Pancreas (tissue), 10 donors: ENCODE data around the gene KCNH5. TPM values are rescaled to one million over a fixed set of nuclear protein-coding genes. Genes with fewer than 3 reads are reported as not detected.

Experiments
- ATAC-seq, 4 donors: fragments of 200-7000 bp; cut with Tn5 transposase; one replicate each; pipeline versions ENCODE4 v1.8.0 to v1.9.1; 2020; ENCODE audit warnings: mild to moderate bottlenecking in 4 of 4, moderate library complexity in 4 of 4
- DNase-seq, 6 donors: peaks; one replicate each; pipeline ENCODE4 v3.0.0-alpha.2; 2020
- FAIRE-seq: peaks from 2 replicates; lab custom pipeline; 2012; peaks lifted over from hg19 to GRCh38; lab: Jason Lieb, UNC
- H3K27ac ChIP-seq, 4 donors: fragments of 200-600 bp; sonication (generic); 1 replicate in 3 of 4; 2 replicates in 1 of 4; pipeline versions ENCODE4 v1.5.0 to v1.8.0; 2020
- H3K27me3 ChIP-seq, 4 donors: fragments of 200-600 bp; one replicate each; pipeline ENCODE4 v1.8.0; 2021
- H3K36me3 ChIP-seq, 3 donors: fragments of 200-600 bp; sonication (generic) in 1 of 3; one replicate each; pipeline versions ENCODE4 v1.5.0 to v1.8.0; 2020 to 2021
- H3K4me1 ChIP-seq, 3 donors: fragments of 200-600 bp; one replicate each; pipeline ENCODE4 v1.8.0; 2021
- H3K4me3 ChIP-seq, 4 donors: fragments of 200-600 bp; sonication (generic) in 2 of 4; one replicate each; pipeline versions ENCODE4 v1.5.0 to v1.8.0; 2020 to 2021
- H3K9me3 ChIP-seq, 4 donors: fragments of 200-600 bp; one replicate each; pipeline ENCODE4 v1.8.0; 2021
- WGBS, 2 donors: extraction: QIAGEN DNeasy Blood & Tissue Kit; methylation state at CpG; one replicate each; pipeline ENCODE4 v1.1.7; 2013; 5-methylcytosine and 5-hydroxymethylcytosine counted together
- intact Hi-C, 3 donors: fragments of 100-400 bp; cut with DNase I; formaldehyde crosslinking; loops; one replicate each; pipeline versions ENCODE4 v1.11.1 to v1.14.2; 2022
- polyA plus RNA-seq, 2 donors: library from polyadenylated mRNA; stranded (reverse); fragments of 200-250 nt; gene quantifications; one replicate each; pipeline ENCODE4 v1.2.3, GENCODE V29; 2013
- total RNA-seq, 6 donors: library from RNA; stranded (reverse); fragmentation: NEBNext Ultra II Directional in 4 of 6; extraction: Animal tissue kit (Norgen Biotek cat#: 25700) in 4 of 6; gene quantifications; one replicate each; pipeline versions ENCODE4 v1.2.1 to v1.2.4, GENCODE V29; 2021 to 2023
- TF ChIP-seq, protein P1 (sequence below), 4 donors: fragments of 200-600 bp; sonication (generic) in 3 of 4; IDR thresholded peaks; one replicate each; pipeline versions ENCODE4 v1.5.0 to v1.8.0; 2021; ENCODE audit warnings: antibody characterized with exemption in 4 of 4
- donor health status: healthy with polysubstance abuse.
- donor health status: DM: no; HTN: no; CAD: no; lungs with moderate emphysema.
- donor health status: DM: no; HTN: no; CAD: no.
- donor health status: control.
- donor health status: control.
- donor health status: Bipolar disorder and iron deficiency.
- donor health status: DM: yes; HTN: yes; CAD: no.
- donor health status: DM: no; HTN: no; CAD: no.
- donor health status: DM: no; HTN: no; CAD: no.
- donor health status: DM: yes; HTN: yes; CAD: no.

The KCNH5 gene
- total and polyA plus RNA-seq, 8 donors, result not detected

DNA sequence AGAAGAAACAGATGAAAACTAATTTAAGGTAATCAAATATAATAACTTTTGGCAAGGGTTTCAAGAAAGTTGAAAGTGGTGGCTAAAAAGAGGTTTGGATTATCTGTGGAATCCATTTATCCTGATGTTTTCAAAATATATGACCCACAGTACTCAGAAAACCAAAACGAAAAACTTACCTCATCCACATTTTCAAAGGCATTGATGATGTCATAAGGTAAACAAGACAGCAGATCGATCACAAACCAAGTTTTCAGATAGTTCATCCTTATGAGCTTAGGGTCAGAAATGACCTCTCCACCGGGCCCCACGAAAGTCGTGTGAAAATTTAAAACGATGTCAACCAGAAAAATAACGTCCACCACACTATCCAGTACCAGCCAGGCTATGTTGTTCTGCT, 64.6 kb downstream of the KCNH5 start:
- FAIRE-seq (no peak), ATAC-seq (no peak), DNase-seq (no peak)
- Histone ChIP-seq H3K9me3 (no peaks in the 10 kb centered on the region), H3K27me3 (no peaks in the 10 kb centered on the region), H3K27ac (no peak overlapping the region), H3K4me1 (no peaks in the 10 kb centered on the region), H3K4me3 (no peak overlapping the region), H3K36me3 (no peaks in the 10 kb centered on the region)
- TF ChIP-seq, protein P1, sequence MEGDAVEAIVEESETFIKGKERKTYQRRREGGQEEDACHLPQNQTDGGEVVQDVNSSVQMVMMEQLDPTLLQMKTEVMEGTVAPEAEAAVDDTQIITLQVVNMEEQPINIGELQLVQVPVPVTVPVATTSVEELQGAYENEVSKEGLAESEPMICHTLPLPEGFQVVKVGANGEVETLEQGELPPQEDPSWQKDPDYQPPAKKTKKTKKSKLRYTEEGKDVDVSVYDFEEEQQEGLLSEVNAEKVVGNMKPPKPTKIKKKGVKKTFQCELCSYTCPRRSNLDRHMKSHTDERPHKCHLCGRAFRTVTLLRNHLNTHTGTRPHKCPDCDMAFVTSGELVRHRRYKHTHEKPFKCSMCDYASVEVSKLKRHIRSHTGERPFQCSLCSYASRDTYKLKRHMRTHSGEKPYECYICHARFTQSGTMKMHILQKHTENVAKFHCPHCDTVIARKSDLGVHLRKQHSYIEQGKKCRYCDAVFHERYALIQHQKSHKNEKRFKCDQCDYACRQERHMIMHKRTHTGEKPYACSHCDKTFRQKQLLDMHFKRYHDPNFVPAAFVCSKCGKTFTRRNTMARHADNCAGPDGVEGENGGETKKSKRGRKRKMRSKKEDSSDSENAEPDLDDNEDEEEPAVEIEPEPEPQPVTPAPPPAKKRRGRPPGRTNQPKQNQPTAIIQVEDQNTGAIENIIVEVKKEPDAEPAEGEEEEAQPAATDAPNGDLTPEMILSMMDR (IDR thresholded peaks at IDR 0.05), result no peak
- intact Hi-C loops, result no loop called here
- 58 to 70% methylated on average over 7 of the region's 7 CpGs for WGBS, 2 donors

DNA sequence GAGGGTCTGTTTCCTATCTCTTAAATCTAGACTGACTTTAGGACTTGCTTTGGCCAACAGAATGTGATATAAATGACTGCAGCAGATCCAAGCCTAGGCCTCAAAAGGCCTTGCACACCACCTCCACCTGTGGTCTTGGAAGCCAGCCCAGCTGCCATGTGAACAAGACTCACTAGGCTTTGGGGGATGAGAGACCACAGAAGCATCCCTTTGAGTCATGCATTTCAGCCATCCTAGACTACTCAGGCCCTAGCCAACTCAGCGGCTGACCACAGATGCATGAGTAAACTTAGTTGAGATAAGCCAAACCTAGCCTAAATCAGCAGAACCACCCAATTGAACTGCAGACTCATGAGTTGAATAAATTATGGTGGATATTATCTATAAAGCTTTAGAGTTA, 87.7 kb downstream of the KCNH5 start:
- ATAC-seq (peak in 1 of 4 donors; percentile 61), DNase-seq (peak in 1 of 6 donors; percentile 15), FAIRE-seq (no peak)
- Histone ChIP-seq H3K36me3 (no peaks in the 10 kb centered on the region), H3K27ac (no peak overlapping the region), H3K9me3 (no peaks in the 10 kb centered on the region), H3K4me3 (no peak overlapping the region), H3K27me3 (no peaks in the 10 kb centered on the region), H3K4me1 (no peaks in the 10 kb centered on the region)
- WGBS, 2 donors, result 84 to 90% methylated on average over 1 of the region's 1 CpG
- intact Hi-C loops, result no loop called here
- TF ChIP-seq, protein P1 (IDR thresholded peaks at IDR 0.05), result no peak

DNA sequence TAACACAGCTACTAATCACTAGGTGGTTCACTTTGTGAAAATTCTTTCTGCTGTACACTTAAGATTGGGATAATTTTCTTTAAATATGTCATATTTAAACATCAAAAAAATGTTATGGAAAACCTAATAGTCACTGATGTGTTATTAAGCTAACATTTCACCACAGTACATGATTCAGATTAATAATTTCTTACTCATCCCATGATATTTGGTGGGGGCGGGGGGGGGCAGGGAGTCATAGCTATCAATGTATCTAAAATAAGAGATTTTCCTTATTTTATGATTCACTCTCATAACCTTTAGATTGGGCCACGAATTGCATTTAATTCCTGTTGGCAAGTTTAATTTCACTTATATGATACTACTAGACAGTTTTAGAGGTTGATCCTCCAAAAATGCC, 88.8 kb downstream of the KCNH5 start:
- TF ChIP-seq, protein P1 (IDR thresholded peaks at IDR 0.05), result no peak
- Histone ChIP-seq H3K27me3 (no peaks in the 10 kb centered on the region), H3K4me3 (no peak overlapping the region), H3K27ac (no peak overlapping the region), H3K4me1 (no peaks in the 10 kb centered on the region), H3K9me3 (no peaks in the 10 kb centered on the region), H3K36me3 (no peaks in the 10 kb centered on the region)
- intact Hi-C loops, result no loop called here
- 40 to 63% methylated on average over 2 of the region's 2 CpGs for WGBS, 2 donors
- FAIRE-seq (no peak), ATAC-seq (no peak), DNase-seq (no peak)

DNA sequence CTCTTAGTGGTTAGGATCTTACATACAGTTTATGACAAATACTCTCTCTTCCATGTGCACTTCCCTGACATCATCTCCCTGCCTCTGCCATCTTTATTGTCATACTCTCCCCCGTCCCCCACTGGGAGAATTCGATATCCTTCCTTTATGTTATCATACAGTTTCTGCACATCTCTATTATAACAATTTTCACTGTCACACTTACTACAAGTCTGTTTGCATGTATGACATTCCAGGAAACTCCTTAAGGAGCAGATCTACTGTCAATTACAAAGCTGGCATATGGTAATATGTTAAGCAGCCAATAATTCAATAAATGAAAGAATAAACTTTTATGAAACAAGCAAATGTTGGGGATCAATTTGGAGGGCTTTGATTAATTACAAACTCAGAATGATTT, 91.1 kb downstream of the KCNH5 start:
- H3K36me3 ChIP-seq, result no peaks in the 10 kb centered on the region
- intact Hi-C loops, result no loop called here
- H3K27me3 ChIP-seq, result no peaks in the 10 kb centered on the region
- DNase-seq (no peak), FAIRE-seq (no peak), ATAC-seq (no peak)
- TF ChIP-seq, protein P1 (IDR thresholded peaks at IDR 0.05), result no peak
- H3K4me1 ChIP-seq, result no peaks in the 10 kb centered on the region
- WGBS, 2 donors, result 46 to 54% methylated on average over 2 of the region's 2 CpGs
- no peaks in the 10 kb centered on the region for H3K9me3 ChIP-seq
- H3K4me3 ChIP-seq, result no peak overlapping the region
- H3K27ac ChIP-seq, result no peak overlapping the region

DNA sequence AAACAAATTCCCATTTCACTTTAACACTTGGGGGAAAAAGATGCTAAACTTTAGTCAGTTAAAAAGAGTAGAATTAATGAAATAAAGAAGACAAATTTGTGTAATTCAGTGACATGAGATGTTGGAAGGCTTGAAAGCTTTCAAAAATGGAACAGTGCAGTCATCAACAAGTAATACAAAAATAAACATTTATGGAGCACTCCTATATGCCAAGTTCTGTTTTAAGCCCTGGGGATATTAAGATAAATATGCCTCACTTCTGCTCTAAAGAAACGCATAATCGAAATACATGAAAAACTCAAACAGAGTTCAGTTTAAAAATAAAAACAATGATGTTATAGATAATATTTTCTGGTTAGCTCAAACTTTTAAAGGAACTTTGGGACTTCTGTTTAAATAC, 93.0 kb downstream of the KCNH5 start:
- intact Hi-C loops, result no loop called here
- ATAC-seq (no peak), DNase-seq (no peak), FAIRE-seq (no peak)
- WGBS, 2 donors, result 67 to 80% methylated on average over 2 of the region's 2 CpGs
- H3K4me1 ChIP-seq, result no peaks in the 10 kb centered on the region
- TF ChIP-seq, protein P1 (IDR thresholded peaks at IDR 0.05), result no peak
- H3K4me3 ChIP-seq, result no peak overlapping the region
- H3K27me3 ChIP-seq, result no peaks in the 10 kb centered on the region
- H3K27ac ChIP-seq, result no peak overlapping the region
- H3K9me3 ChIP-seq, result no peaks in the 10 kb centered on the region
- H3K36me3 ChIP-seq, result no peaks in the 10 kb centered on the region
